HG03175 (cell line): ENCODE measurements around the gene C1QTNF5.
"Not testable (repeated sequence)": the region's sequence is repeated elsewhere in the genome, so short reads cannot be mapped to it uniquely, and the experiment has no call there.

Source experiments
- ATAC-seq: cut with Tn5 transposase; IDR thresholded peaks from one replicate; pipeline ENCODE4 v1.9.1; 2021; ENCODE audit warnings: mild to moderate bottlenecking, moderate library complexity; ENCODE audit not compliant: unreplicated experiment

The C1QTNF5 gene, protein sequence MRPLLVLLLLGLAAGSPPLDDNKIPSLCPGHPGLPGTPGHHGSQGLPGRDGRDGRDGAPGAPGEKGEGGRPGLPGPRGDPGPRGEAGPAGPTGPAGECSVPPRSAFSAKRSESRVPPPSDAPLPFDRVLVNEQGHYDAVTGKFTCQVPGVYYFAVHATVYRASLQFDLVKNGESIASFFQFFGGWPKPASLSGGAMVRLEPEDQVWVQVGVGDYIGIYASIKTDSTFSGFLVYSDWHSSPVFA

DNA sequence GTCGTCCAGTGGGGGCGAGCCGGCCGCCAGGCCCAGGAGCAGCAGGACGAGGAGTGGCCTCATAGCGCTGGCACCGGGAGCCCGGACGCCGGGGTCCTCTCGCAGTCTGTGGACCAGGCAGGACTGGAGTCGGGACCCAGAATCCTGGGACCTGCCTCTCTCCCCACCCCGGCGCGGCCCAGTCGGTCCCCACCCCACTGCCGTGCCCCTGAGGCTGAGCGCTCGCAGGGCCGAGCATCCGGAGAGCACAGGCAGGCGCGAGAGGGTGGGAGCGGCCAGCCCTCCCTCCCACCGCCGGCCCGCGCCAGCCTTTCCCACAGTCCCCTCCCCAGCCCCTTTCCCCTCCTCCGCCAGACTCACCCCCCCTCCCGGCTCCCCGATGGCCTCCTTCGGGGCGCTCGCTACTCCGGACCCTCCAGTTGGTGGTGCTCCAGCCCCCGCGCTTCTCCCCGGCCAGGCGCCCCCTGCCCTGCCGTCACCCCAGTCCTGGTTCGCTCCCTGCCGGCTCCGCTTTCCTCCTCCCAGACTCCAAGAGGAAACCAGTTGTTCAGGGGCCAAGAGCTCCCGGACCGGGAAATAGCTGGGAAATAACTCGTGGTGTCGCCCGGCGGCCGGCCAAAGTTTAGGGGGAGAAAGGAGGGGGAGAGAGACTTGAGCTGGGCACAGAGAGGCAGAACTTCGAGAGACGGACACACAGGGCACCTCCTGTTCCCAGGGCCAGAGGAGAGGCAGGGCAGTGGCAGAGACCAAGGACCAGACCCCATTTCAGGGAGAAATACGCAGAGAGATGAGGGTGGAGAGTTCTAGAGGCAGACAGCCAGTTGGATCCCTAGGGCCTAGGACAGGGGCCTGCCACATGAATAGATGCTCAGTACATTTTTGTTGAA lies at the start of gene C1QTNF5:
C1QTNF5 (minus strand) TSS at position 549 of the 887 bp plus-strand sequence; CDS start at position 63, 486 bp downstream.
- no peak for ATAC-seq

DNA sequence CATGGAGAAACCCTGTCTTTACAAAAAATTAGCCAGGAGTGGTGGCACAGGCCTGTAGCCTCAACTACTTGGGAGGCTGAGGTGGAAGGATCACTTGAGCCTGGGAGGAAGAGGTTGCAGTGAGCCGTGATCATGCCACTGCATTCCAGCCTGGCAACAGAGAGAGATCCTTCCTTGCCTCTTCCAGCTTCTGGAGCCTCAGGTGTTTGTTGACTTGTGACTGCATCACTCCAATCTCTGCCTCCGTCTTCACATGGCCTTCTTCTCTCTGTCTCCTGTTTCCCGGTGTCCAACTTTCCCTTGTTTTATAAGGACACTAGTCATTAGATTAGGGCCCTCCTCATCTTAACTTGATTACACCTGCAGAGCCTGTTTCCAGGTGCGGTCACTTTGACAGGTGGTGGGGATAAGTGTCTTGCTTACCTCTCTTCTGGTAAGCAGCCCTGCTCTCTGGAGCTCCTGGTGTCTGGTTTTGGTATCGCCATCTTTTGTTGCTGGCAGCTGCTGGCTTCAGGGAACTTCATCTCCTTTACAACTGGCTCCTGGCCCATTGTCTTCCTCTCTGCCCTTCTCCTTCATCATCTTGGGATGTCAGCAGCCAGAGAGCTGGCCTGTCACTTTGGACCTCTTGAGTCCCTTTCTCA lies 49.0 kb upstream of the C1QTNF5 start:
- ATAC-seq, result no peak

DNA sequence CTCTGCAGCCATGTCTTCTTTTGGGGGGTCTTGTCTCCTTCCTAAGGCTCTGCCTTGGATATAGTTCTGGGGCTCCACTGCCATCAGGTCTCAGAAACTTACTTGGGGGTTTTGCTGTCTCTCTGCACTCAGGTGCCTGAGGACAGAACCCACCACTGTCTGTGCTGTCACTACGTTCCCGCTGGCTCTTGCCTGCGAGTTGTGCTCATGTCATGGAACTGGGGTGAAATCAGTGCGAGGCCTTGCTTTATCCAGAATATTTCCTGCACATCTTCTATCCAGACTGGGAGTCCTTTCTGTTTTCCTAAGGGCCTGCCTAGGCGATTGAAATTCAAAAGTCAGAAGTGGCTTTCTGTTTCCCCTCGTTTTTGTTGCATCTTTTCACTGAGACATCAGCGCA lies 47.4 kb upstream of the C1QTNF5 start:
- ATAC-seq, result no peak

DNA sequence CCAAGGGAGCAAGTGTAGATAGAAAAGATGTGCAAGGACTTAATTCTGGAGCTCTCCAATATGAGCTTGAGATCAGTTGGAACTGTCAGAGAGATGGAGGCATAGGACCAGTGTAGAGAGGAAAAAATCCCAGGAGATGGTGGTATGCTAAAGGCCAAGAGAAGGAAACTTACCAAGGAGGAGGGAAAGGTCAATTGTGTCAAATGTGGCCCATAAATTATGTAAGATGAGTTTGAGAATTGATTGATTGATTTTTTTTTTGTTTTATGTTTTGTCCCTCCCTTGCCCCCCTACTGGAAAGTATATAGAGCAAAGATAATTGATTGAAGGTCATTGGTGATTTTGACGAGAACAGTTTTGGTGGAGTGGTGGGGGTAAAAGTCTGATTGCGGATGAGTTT lies 43.6 kb upstream of the C1QTNF5 start:
- no peak for ATAC-seq

DNA sequence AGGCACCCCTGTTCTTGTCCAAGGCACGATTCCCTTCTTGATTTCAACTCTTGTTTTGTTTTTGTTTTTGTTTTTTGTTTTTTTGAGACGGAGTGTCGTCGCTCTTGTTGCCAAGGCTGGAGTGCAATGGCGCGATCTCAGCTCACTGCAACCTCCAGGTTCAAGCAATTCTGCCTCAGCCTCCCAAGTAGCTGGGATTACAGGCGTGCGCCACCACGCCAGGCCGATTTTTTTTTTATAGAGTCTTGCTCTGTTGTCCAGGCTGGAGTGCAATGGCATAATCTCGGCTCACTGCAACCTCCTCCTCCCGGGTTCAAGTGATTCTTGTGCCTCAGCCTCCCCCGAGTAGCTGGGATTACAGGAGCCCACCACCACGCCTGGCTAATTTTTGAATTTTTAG lies 41.8 kb upstream of the C1QTNF5 start:
- ATAC-seq, result not testable (repeated sequence)

DNA sequence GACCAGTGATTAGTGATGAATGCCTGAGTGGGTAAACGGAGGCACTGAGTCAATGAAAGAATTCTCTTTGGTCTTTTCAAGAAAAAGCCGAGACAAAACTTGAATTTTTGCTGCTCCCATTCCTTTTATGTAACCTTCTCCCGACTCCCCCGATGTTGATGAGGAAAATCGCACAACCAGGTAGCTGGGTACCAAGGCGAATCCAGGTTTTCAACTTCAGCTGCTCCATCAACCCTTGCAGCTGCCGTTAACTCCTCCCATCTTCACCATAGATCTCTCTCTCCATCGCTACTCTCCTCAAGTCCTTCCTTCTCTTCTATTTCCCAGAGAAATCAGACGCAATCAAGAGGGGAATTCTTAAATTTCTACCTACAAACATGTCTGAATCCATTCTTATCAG lies 41.4 kb upstream of the C1QTNF5 start:
- ATAC-seq, result no peak

DNA sequence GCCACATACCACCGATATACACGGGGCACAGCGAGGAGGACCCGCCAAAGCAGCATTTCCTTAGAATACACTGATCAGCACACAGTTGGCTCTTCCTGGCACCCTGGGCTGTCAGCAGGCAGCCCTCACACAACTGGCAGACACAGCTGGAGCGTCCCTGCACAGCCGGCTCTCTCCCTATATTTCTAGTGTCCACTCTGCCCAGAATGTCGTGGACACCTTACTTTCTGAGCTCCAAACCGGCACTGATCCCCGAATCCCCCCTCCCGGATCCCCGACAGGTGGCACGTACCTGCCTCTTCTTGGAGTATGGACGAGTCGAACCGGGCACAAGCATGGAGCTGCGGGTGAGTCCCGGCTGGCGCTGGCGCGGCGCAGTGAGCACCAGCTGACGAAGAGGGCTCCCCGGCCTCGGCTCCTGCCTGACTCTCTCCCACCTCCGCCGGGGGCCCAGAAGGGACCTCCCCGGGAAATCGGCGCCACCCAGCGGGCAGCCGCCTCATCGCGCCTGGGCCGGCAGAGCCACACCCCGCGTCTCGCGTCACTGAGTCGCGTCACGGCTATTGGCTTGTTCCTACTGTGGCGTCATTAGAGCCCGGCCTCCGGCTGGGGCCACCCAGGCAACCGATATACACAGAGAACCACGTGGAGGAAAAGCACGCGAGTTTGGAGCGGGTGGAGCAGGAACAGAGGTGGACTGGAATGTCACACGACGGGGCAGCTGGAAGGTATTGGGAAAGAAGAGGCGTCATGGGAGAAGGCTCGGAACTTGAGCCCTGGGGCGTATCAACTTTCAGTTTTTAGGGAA lies 40.7 kb upstream of the C1QTNF5 start, which contains the start of gene USP2:
USP2 (minus strand) TSS at position 510 of the 808 bp plus-strand sequence. CDS start 8,210 bp downstream, outside the sequence.
- peak; percentile 96 for ATAC-seq

DNA sequence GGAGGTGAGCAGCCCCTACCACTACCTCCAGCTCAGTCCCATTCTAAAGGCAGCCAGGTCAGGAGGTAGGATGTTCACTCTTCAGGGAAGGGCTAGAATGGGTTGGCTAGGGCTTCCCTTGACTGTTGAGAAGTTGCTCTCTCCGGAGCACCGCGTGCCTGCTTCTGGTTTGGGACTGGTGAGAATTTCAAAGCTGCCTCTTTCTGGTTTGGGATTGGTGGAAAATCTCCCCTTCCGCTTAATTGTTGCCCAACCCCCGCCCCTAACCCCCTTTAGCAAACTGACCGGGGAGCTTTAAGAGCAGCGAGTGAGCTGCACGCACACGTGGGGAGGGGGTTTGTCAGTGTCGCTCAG lies 40.1 kb upstream of the C1QTNF5 start:
- ATAC-seq, result no peak

DNA sequence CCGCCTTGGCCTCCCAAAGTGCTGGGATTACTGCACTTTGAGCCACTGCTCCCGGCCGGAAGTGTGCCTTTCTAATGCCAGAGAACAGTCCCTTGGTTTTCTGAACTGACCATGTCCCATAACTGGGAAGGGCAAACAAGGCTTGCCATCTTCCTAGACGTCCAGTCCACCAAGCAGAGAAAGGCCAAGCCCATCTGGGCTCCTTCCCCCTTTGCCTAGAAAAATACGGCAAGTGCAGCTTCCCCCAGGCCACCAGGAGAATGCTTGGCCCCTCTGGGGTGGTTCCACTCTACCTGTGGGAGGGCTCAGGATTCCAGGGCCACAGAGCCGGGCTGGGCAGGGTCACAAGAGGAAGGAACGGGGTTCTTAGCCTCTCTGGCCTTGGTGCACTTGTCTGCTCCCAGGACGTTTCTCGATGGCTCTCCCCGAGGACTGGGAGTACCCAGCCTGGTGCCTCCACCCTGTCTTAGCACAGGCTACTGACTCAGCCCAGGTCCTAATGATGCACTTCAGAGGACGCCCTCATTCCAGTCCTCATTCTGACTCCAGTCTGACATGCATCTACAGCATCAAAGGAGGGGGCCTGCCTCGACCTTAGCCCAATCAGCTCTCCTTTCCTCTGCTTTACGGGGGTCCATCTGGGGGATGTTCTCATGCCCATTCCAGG lies 39.6 kb upstream of the C1QTNF5 start:
- ATAC-seq, result no peak

DNA sequence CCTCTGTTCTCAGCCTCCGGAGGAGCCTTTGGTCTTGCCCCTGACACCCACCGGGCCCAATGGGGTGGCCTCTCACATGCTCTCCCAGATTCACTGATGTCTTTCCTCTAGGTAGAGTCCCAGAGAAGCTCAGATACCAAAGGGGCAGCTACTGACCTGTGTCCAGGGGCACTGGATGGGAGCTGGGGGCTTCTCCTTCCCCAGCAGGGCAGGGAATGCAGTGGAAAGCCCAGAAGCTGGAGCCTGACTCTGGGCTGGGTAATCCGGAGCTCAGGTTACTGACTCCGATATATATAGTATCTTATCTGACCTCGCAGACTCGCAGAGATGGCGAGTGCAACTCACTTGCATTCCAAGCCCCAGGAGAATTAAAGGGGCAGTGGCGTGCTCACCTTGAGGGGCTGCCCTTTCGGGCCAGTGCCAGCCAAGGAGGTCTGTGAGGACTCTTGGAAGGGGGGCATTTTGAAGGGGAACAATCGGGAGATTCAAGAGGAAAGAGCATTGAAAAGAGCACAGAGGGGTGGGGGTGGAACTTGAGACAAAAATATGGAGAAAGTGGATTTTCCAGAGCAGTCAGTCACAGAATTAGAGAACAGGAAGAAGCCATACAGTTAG lies 38.3 kb upstream of the C1QTNF5 start:
- ATAC-seq, result no peak

DNA sequence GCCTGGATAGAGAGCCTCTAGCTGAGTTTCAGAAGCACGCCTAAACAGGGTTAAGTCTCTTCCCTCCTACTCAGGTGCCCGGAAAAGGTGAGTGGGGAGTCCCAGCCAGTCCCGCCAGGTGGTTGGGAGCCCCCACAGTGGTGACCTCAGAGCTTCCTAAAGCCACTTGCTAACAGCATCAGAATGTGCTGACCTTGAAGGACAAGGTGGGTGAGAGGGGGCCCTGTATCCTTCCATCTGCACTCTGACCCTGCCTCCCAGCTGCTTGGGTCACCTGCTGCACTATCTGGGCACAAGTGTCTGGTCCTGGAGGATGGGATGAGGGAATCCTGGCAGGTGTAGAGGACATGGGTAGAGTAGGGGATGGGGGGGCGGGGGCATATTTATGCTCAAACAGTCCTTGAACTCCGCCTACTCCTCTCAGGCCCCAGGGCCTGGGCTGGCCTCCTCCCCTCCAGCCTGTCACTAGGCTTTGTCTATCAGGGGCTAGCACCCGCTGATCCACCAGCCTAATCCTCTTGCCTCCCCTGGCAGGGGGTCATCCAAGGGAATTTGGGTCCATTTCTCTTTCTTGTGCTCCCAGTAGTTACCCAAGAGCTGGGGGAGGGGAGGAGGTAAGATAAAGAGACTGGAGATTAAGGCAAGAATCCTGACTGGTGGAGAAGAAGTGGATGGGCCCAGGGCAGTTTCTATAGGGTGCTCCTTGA lies 37.4 kb upstream of the C1QTNF5 start:
- no peak for ATAC-seq

DNA sequence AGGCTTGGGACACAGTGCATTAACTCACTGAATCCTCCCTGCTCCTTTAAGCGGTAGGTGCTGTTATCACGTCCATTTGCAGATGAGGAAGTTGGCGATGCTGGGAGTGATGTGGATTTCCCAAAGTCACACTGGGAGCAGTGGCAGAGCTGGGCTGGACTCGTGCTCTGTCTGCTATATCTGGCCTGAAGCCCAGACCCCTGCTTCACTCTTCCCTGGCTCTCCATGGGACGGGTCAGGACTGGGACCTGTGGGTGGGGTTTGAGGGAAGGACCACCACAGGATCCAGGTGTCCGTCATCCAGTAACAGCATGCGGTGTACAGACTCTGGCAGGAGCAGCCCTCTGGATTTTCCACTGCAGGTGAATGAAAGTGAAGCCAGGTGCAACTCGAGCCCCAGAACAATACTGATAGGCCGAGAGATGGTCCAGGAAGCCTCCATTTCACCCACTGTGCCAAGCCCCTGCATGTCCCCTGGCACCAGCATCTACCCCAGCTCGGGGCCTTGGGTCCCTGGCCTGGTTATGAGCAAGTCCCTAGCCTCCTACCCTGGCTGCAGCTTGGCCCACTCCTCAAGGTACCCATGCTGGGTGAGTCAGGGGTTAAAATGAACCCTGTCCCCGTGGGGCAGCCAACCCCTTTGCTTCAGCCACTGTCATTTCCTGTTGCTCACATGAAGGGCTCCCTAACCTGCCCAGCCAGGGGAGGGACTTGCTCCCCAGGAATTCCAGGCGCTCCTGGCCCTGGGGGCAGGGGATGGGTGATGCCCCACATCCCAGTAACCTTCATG lies 36.6 kb upstream of the C1QTNF5 start:
- no peak for ATAC-seq

DNA sequence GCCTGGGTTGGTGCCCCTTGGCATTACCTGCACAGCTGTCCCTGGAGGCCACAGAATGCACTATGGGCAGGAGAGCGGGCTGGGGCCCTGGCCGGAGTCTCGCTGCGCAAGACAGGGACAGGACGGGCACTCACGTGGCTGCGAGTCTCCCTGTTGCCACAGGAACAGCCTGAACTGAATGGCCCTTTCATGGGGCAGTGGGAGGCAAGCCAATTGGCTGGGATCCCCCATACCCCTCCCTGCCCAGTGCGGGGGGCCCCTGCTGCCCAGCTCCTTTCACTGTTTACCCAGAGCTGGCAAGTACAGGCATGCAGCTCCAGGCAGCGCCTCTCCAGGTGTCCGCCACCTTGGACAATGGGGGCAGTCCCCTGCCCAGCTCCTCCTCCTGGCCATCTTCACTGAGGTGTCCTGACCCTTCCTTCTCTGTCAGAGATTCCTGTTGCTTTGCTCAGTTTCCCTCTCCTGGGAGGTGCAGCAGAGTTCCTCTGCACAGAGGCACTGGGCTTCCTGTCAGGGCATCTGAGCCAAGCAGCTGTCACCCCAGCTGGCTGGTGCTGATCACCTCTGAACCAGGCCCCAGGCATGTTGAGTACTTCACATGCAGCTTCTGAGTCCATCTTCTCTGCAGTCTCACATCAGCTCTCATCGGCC lies 35.6 kb upstream of the C1QTNF5 start:
- ATAC-seq, result no peak

DNA sequence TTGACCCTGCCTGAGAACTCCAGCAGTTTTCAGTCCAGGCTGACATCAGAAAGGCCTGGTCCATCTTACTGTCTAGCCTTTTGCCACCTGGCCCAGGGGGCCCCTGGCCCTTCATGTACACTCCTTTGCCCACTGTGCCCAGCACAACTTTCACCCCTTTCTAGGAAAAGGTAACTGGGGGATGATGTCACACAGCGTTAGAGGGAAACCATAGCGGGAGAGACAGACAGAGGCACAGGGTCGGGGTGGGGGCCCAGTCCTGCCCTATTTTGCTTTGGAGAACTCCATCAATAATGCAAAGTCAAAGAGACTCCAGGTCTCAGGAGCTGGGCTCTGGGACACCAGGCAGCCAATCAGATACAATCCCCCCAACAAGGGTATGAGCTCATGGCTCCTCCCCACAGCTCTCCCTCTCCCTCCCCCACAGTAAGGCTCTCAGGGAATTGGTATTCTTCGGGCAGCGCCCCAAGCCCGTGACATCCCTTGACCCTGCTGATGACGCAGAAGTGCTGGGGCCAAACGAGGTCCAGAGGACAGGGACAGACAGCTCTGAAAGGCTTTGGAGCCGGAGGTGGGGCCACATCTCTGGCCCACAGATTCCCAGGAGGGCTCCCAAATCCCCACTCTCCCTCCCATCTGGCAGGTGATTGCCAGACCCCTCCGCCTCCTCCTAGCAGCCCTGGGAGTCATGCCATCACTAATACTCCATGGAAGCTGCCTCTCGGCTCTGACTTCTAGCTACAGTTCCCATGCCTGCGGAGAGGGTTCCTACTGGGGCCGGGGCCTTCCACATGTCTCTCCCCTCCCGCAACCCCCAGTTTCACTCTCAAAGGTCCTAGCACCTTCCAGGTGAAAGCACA lies 34.9 kb upstream of the C1QTNF5 start:
- no peak for ATAC-seq

DNA sequence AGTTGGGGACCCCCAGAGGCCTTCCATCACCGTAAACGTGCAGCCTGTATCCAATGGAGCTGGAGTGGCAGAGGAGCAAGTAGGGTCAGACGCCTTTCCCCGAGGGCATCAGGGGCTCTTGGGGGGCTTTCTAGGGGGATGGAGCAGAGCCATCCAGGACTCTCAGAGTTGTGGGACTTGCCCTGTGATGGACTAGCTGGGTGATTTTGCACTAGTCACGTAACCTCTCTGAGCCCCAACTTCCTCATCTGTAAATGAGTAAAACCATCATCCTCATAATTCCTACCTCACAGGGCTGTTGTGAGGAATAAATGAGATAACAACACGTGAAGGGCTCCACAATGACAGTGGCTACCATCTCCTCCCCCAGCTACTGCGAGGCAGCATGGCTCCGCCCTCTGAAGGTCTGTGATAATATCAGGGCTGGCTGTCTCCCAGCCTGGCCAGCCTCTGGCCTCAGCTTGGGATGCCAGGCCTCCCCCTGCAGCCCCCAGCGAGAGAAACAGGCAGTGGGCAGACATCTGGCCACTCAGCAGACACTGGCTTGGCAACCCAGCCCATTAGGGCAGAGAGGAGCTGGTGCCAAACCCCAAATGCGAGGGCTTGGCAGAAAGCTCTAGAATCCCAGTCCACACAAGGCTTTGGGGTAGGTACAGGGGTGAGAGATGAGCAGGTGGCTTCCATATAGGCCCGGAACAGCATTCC lies 34.1 kb upstream of the C1QTNF5 start:
- ATAC-seq, result no peak

DNA sequence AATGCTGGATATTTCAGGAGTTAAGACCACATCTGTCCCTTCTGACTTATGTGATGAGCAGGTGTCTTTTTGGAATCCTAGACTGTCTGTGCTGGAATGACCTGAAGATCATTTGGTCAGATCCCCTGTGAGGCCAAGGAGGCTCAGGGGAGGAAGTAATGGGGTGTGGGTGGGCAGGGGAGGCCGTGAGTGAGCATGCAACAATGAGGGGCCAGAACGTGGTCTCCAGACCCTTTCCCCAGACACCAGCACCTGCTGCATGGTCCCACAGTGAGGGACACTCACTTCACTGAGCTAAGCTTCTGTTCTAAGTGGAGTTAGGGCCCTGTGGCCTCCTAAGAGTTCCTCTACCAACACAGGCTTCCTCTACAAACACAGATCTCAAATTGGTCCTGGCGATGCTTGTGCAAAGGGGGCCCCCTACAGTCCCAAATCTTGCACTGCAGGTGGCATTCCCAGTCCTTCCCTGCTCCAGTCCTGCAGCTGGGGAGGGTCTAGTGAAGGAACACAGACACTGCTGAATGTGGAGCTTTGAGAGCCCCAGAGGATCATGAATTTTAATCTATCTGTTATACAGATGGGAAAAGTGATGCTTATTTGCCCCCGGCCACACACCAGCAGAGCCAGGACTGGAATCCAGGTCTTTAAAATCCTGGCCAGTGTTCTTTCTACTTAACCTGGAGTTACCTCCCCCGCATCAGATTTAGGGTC lies 33.4 kb upstream of the C1QTNF5 start:
- no peak for ATAC-seq
